Neural progenitor cell (in vitro differentiated cells): ENCODE results near the gene BARD1. TPM values are rescaled to one million over a fixed set of nuclear protein-coding genes. Genes with fewer than 3 reads are reported as not detected.
"Not testable (repeated sequence)": the region's sequence is repeated elsewhere in the genome, so short reads cannot be mapped to it uniquely, and the experiment has no call there.

Experiments
- DNase-seq: peaks from one replicate; pipeline ENCODE4 v3.0.0-alpha.2; 2016; ENCODE audit warnings: low spot score
- H2AFZ ChIP-seq: fragments of 200-600 bp; sonication (generic); replicated peaks from 2 replicates; pipeline ENCODE4 v1.6.1; 2016; ENCODE audit warnings: antibody characterized with exemption
- H3F3A ChIP-seq: fragments of 200-600 bp; sonication (generic); 2 replicates; pipeline ENCODE4 v1.6.1; 2016; ENCODE audit warnings: antibody characterized with exemption, low read depth
- H3K27ac ChIP-seq: fragments of 200-600 bp; sonication (generic); 2 replicates; pipeline ENCODE4 v1.5.1; 2016; ENCODE audit warnings: mild to moderate bottlenecking
- H3K27me3 ChIP-seq: fragments of 200-600 bp; sonication (generic); 2 replicates; pipeline ENCODE4 v1.6.1; 2016; ENCODE audit warnings: mild to moderate bottlenecking, moderate library complexity
- H3K36me3 ChIP-seq: fragments of 200-600 bp; sonication (generic); 2 replicates; pipeline ENCODE4 v1.5.1; 2016
- H3K4me1 ChIP-seq: fragments of 200-600 bp; sonication (generic); 2 replicates; pipeline ENCODE4 v1.6.1; 2016; ENCODE audit warnings: mixed run types
- H3K4me2 ChIP-seq: fragments of 200-600 bp; sonication (generic); 2 replicates; pipeline ENCODE4 v1.6.1; 2016
- H3K4me3 ChIP-seq: fragments of 200-600 bp; sonication (generic); 2 replicates; pipeline ENCODE4 v1.5.1; 2016
- H3K79me2 ChIP-seq: fragments of 200-600 bp; sonication (generic); 2 replicates; pipeline ENCODE4 v1.6.1; 2016; ENCODE audit warnings: low read depth
- H3K9ac ChIP-seq: fragments of 200-600 bp; sonication (generic); 2 replicates; pipeline ENCODE4 v1.6.1; 2016
- H3K9me3 ChIP-seq: fragments of 200-600 bp; sonication (generic); 2 replicates; pipeline ENCODE4 v1.5.1; 2016; ENCODE audit warnings: low read depth
- H4K20me1 ChIP-seq: fragments of 200-600 bp; sonication (generic); 2 replicates; pipeline ENCODE4 v1.6.1; 2016; ENCODE audit warnings: low read depth
- H3K27ac Mint-ChIP-seq: 3 replicates; pipeline ENCODE4 v1.8.0; 2021; ENCODE audit warnings: mixed read lengths
- H3K27me3 Mint-ChIP-seq: 2 replicates; pipeline ENCODE4 v1.8.0; 2022; ENCODE audit warnings: low read depth, mild to moderate bottlenecking, inconsistent platforms, moderate library complexity, mixed read lengths; ENCODE audit not compliant: insufficient read depth
- H3K36me3 Mint-ChIP-seq: 3 replicates; pipeline ENCODE4 v1.8.0; 2021; ENCODE audit warnings: mixed read lengths
- H3K4me1 Mint-ChIP-seq: 3 replicates; pipeline ENCODE4 v1.8.0; 2021; ENCODE audit warnings: mixed read lengths
- H3K4me3 Mint-ChIP-seq: 3 replicates; pipeline ENCODE4 v1.8.0; 2021; ENCODE audit warnings: mild to moderate bottlenecking, moderate library complexity, mixed read lengths
- H3K9me3 Mint-ChIP-seq: 3 replicates; pipeline ENCODE4 v1.8.0; 2020; ENCODE audit warnings: mixed read lengths
- EZH2 ChIP-seq: fragments of 200-600 bp; sonication (generic); IDR thresholded peaks from 2 replicates; pipeline ENCODE4 v1.6.1; 2017; ENCODE audit warnings: antibody characterized with exemption, mild to moderate bottlenecking, moderate library complexity
- EZH2phosphoT487 ChIP-seq: fragments of 200-600 bp; sonication (generic); IDR thresholded peaks from 2 replicates; pipeline ENCODE4 v1.6.1; 2017; ENCODE audit warnings: antibody characterized with exemption
- total RNA-seq: library from RNA; depleted of rRNA; stranded (reverse); fragments of >200 nt; gene quantifications from 2 replicates; pipeline ENCODE4 v1.2.3, GENCODE V29; 2015; ENCODE audit warnings: low replicate concordance
- TF ChIP-seq, protein P1 (sequence below): fragments of 200-600 bp; sonication (generic); IDR thresholded peaks from 2 replicates; pipeline ENCODE4 v1.5.1; 2017; ENCODE audit warnings: antibody characterized with exemption, mild to moderate bottlenecking

The BARD1 gene
- total RNA-seq, 1 donor from 2014 or later, result 42.8 TPM

DNA sequence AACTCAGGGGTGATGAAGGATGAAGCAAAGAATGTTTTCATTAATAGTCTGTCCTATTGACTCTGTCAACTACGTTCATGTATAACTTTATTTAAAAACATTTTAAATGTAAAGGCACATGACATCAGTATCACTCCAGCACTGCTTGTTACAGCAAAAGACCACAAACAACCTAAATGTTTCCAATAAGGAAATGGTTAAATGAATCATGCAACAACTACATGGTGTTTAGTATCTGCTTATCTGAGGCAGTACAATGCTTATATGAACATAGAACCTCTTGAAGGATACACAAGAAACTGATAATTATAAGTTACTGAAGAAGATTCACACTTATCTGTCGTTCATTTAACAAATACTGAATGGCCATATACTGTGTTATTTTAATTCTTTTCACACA, 8.4 kb downstream of the BARD1 start:
- H3K4me2 ChIP-seq, result no peak overlapping the region
- no peaks in the 10 kb centered on the region for H3F3A ChIP-seq
- no peak overlapping the region for H2AFZ ChIP-seq
- Mint-ChIP-seq H3K27ac (no peak overlapping the region), H3K9me3 (peaks cover 23% of the 10 kb centered on the region), H3K27me3 (no peaks in the 10 kb centered on the region), H3K4me3 (no peak overlapping the region), H3K36me3 (peaks cover 66% of the 10 kb centered on the region), H3K4me1 (peaks cover 12% of the 10 kb centered on the region)
- peaks cover 84% of the 10 kb centered on the region for H4K20me1 ChIP-seq
- no peak overlapping the region for H3K9ac ChIP-seq
- H3K4me3 ChIP-seq, result no peak overlapping the region
- DNase-seq, result no peak
- no peaks in the 10 kb centered on the region for H3K27me3 ChIP-seq
- no peaks in the 10 kb centered on the region for H3K9me3 ChIP-seq
- H3K27ac ChIP-seq, result no peak overlapping the region
- no peaks in the 10 kb centered on the region for H3K36me3 ChIP-seq
- peaks cover 21% of the 10 kb centered on the region for H3K4me1 ChIP-seq
- TF ChIP-seq EZH2phosphoT487, result no peak
- TF ChIP-seq EZH2, result no peak
- TF ChIP-seq, protein P1, sequence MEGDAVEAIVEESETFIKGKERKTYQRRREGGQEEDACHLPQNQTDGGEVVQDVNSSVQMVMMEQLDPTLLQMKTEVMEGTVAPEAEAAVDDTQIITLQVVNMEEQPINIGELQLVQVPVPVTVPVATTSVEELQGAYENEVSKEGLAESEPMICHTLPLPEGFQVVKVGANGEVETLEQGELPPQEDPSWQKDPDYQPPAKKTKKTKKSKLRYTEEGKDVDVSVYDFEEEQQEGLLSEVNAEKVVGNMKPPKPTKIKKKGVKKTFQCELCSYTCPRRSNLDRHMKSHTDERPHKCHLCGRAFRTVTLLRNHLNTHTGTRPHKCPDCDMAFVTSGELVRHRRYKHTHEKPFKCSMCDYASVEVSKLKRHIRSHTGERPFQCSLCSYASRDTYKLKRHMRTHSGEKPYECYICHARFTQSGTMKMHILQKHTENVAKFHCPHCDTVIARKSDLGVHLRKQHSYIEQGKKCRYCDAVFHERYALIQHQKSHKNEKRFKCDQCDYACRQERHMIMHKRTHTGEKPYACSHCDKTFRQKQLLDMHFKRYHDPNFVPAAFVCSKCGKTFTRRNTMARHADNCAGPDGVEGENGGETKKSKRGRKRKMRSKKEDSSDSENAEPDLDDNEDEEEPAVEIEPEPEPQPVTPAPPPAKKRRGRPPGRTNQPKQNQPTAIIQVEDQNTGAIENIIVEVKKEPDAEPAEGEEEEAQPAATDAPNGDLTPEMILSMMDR, result no peak
- H3K79me2 ChIP-seq, result peaks cover 99% of the 10 kb centered on the region

GRCh38 chr2:214800180-214800579, 9.3 kb downstream of the BARD1 start:
- H3K4me1 Mint-ChIP-seq, result peaks cover 6% of the 10 kb centered on the region

GRCh38 chr2:214796911-214797310, 12.6 kb downstream of the BARD1 start:
- Histone ChIP-seq H3K27ac (no peak overlapping the region), H2AFZ (no peak overlapping the region), H3K79me2 (peaks cover 92% of the 10 kb centered on the region), H3F3A (no peaks in the 10 kb centered on the region), H3K9ac (no peak overlapping the region), H3K4me2 (no peak overlapping the region), H3K9me3 (no peaks in the 10 kb centered on the region), H3K4me3 (no peak overlapping the region), H3K27me3 (no peaks in the 10 kb centered on the region), H4K20me1 (peaks cover 46% of the 10 kb centered on the region), H3K4me1 (peaks cover 13% of the 10 kb centered on the region), H3K36me3 (peaks cover 2% of the 10 kb centered on the region)
- Mint-ChIP-seq H3K36me3 (peaks cover 64% of the 10 kb centered on the region), H3K4me1 (no peaks in the 10 kb centered on the region), H3K4me3 (no peak overlapping the region), H3K27ac (no peak overlapping the region), H3K9me3 (peaks cover 11% of the 10 kb centered on the region), H3K27me3 (no peaks in the 10 kb centered on the region)
- TF ChIP-seq, protein P1, result no peak
- DNase-seq, result no peak

More at GRCh38 chr2:214800180-214800579, 9.3 kb downstream of the BARD1 start:
- TF ChIP-seq EZH2phosphoT487, result no peak
- no peak for TF ChIP-seq EZH2
- TF ChIP-seq, protein P1, result no peak
- no peak overlapping the region for H3K27ac ChIP-seq
- Mint-ChIP-seq H3K4me3 (no peak overlapping the region), H3K27me3 (no peaks in the 10 kb centered on the region), H3K9me3 (peaks cover 22% of the 10 kb centered on the region), H3K36me3 (peaks cover 65% of the 10 kb centered on the region), H3K27ac (no peak overlapping the region)
- no peaks in the 10 kb centered on the region for H3K27me3 ChIP-seq
- peaks cover 79% of the 10 kb centered on the region for H4K20me1 ChIP-seq
- no peaks in the 10 kb centered on the region for H3K36me3 ChIP-seq
- no peak overlapping the region for H3K4me3 ChIP-seq
- H3K9ac ChIP-seq, result no peak overlapping the region
- H3K79me2 ChIP-seq, result peaks cover 97% of the 10 kb centered on the region
- H3F3A ChIP-seq, result no peaks in the 10 kb centered on the region
- H3K4me1 ChIP-seq, result peaks cover 21% of the 10 kb centered on the region
- H3K9me3 ChIP-seq, result no peaks in the 10 kb centered on the region
- no peak for DNase-seq
- H2AFZ ChIP-seq, result no peak overlapping the region
- no peak overlapping the region for H3K4me2 ChIP-seq

GRCh38 chr2:214783181-214783580, 26.3 kb downstream of the BARD1 start:
- H3K27ac ChIP-seq, H3K4me3 ChIP-seq, H3K4me3 Mint-ChIP-seq, H3K4me2 ChIP-seq, H3K27me3 ChIP-seq, H3K27ac Mint-ChIP-seq, H2AFZ ChIP-seq, DNase-seq, H4K20me1 ChIP-seq, H3K4me1 ChIP-seq, H3K4me1 Mint-ChIP-seq, H3K27me3 Mint-ChIP-seq, H3F3A ChIP-seq, H3K9ac ChIP-seq, H3K9me3 ChIP-seq: not testable (repeated sequence)
- Mint-ChIP-seq H3K9me3 (peaks cover 56% of the 10 kb centered on the region), H3K36me3 (peaks cover 86% of the 10 kb centered on the region)
- Histone ChIP-seq H3K79me2 (peaks cover 64% of the 10 kb centered on the region), H3K36me3 (peaks cover 12% of the 10 kb centered on the region)
